ENCODE data around the gene ADCY9.

GRCh38 chr16:4109250-4109736 lies 6.9 kb downstream of the ADCY9 start:
- TF ChIP-seq CTCF (IDR thresholded peaks at IDR 0.05) (no peak), POLR2A (IDR thresholded peaks at IDR 0.05) (no peak)

Measured in esophagus squamous epithelium (tissue), 4 donors.